HEK293T (cell line): Measurements from ENCODE around the gene ARL15.

ENCODE experiments used
- BHLHE40 ChIP-seq: fragments of 450-650 bp; IDR thresholded peaks from 2 replicates; pipeline ENCODE4 v1.6.1; 2016; ENCODE audit warnings: mild to moderate bottlenecking, moderate library complexity, borderline replicate concordance
- FOXA1 ChIP-seq: fragments of 450-650 bp; IDR thresholded peaks from 2 replicates; pipeline ENCODE4 v1.6.1; 2016; ENCODE audit warnings: mild to moderate bottlenecking
- FOXK2 ChIP-seq: fragments of 450-650 bp; IDR thresholded peaks from 2 replicates; pipeline ENCODE4 v1.6.1; 2016; ENCODE audit warnings: mild to moderate bottlenecking
- FOXM1 ChIP-seq: fragments of 450-650 bp; IDR thresholded peaks from 2 replicates; pipeline ENCODE4 v1.6.1; 2017; ENCODE audit warnings: mild to moderate bottlenecking, borderline replicate concordance
- LEF1 ChIP-seq: fragments of 450-650 bp; IDR thresholded peaks from 2 replicates; pipeline ENCODE4 v1.6.1; 2017; ENCODE audit warnings: mild to moderate bottlenecking, borderline replicate concordance
- SP1 ChIP-seq: fragments of 450-650 bp; IDR thresholded peaks from 2 replicates; pipeline ENCODE4 v1.6.1; 2017
- SUZ12 ChIP-seq: fragments of 450-650 bp; IDR thresholded peaks from 2 replicates; pipeline ENCODE4 v1.6.1; 2016; ENCODE audit warnings: mild to moderate bottlenecking
- TARDBP ChIP-seq: fragments of 450-650 bp; IDR thresholded peaks from 2 replicates; pipeline ENCODE4 v1.6.1; 2016
- ZNF384 ChIP-seq: fragments of 450-650 bp; IDR thresholded peaks from 2 replicates; pipeline ENCODE4 v1.6.1; 2016

DNA sequence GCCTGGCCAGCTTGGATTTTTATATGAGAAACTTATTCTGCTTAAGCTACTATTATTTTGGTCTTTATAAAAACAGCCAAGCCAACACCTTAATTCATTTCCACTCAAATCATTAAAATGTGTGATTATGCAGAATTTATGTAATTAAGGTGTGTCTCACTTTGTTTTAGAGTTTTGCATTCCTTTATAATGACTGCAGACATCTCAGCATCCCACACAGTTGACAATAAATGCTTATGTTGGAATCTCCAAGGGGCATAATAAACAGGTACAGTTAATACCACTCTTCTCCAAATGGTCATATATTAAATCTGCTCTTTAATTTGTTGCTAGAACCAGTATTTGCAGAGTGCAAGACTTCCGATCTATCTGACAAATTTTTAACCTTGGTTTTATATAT is 34.3 kb downstream of the ARL15 start:
- TF ChIP-seq LEF1 (no peak), FOXM1 (no peak), FOXA1 (no peak), SUZ12 (no peak), TARDBP (no peak), ZNF384 (no peak), FOXK2 (no peak), BHLHE40 (no peak), SP1 (no peak)
